AG08395 (cell line): Measurements from ENCODE around the gene CAND2.
"Not testable (repeated sequence)": the region's sequence is repeated elsewhere in the genome, so short reads cannot be mapped to it uniquely, and the experiment has no call there.

Experiments used
- DNase-seq: peaks from one replicate; pipeline ENCODE4 v3.0.0; 2012; ENCODE audit warnings: mixed read lengths, low spot score

CAND2 gene

GRCh38 chr3:12771236-12771635 lies 25.2 kb upstream of the CAND2 start:
- no peak for DNase-seq

- DNase-seq, result no peak
These were observed 24.0 kb upstream of the CAND2 start for GRCh38 chr3:12772462-12772861.

GRCh38 chr3:12773030-12773709 lies 23.3 kb upstream of the CAND2 start:
- no peak for DNase-seq

- DNase-seq, result no peak
These were observed 22.8 kb upstream of the CAND2 start for GRCh38 chr3:12773710-12774086.

GRCh38 chr3:12774619-12775018 lies 21.9 kb upstream of the CAND2 start:
- DNase-seq, result no peak

GRCh38 chr3:12775226-12775625 lies 21.3 kb upstream of the CAND2 start:
- DNase-seq, result no peak

- DNase-seq, result not testable (repeated sequence)
These were observed 20.5 kb upstream of the CAND2 start for GRCh38 chr3:12775970-12776369.

- DNase-seq, result no peak
These were observed 19.3 kb upstream of the CAND2 start for GRCh38 chr3:12777171-12777570.

- no peak for DNase-seq
These were observed 15.7 kb upstream of the CAND2 start for GRCh38 chr3:12780751-12781150.

- no peak for DNase-seq
These were observed 14.2 kb upstream of the CAND2 start for GRCh38 chr3:12782172-12782815.

GRCh38 chr3:12785096-12785495 lies 11.4 kb upstream of the CAND2 start:
- no peak for DNase-seq

- DNase-seq, result not testable (repeated sequence)
These were observed 9.1 kb upstream of the CAND2 start for GRCh38 chr3:12787346-12787745.

GRCh38 chr3:12787967-12788690 lies 8.4 kb upstream of the CAND2 start:
- not testable (repeated sequence) for DNase-seq

- no peak for DNase-seq
These were observed 5.0 kb upstream of the CAND2 start for GRCh38 chr3:12791430-12791829.

GRCh38 chr3:12793701-12794100 lies 2.8 kb upstream of the CAND2 start:
- DNase-seq, result no peak

GRCh38 chr3:12797124-12797891 lies 828 bp downstream of the CAND2 start:
- DNase-seq, result no peak

GRCh38 chr3:12797892-12798558 lies 1.5 kb downstream of the CAND2 start:
- no peak for DNase-seq

GRCh38 chr3:12798559-12799179 lies 2.2 kb downstream of the CAND2 start:
- no peak for DNase-seq

- DNase-seq, result no peak
These were observed 3.3 kb downstream of the CAND2 start for GRCh38 chr3:12799525-12800440.

- DNase-seq, result no peak
These were observed 6.9 kb downstream of the CAND2 start for GRCh38 chr3:12803371-12803770.
